HEK293T (cell line): ENCODE measurements around the gene ALDH1A3.

ENCODE experiments used
- CTCF ChIA-PET: fragments of 350-600 bp; formaldehyde crosslinking; extraction: SDS; loops from one replicate; lab custom pipeline; 2021; ENCODE audit warnings: antibody characterized with exemption, inconsistent platforms; lab: Yijun Ruan, JAX
- POLR2A ChIA-PET: fragments of 350-600 bp; formaldehyde crosslinking; extraction: SDS; loops from one replicate; lab custom pipeline; 2020; ENCODE audit warnings: antibody characterized with exemption, inconsistent platforms; lab: Yijun Ruan, JAX
- DNase-seq: peaks from one replicate; pipeline ENCODE4 v3.0.0; 2012; ENCODE audit warnings: mixed read lengths; ENCODE audit errors: extremely low spot score
- ARNT ChIP-seq: fragments of 450-650 bp; IDR thresholded peaks from 2 replicates; pipeline ENCODE4 v1.6.1; 2017; ENCODE audit warnings: mild to moderate bottlenecking
- BHLHE40 ChIP-seq: fragments of 450-650 bp; IDR thresholded peaks from 2 replicates; pipeline ENCODE4 v1.6.1; 2016; ENCODE audit warnings: mild to moderate bottlenecking, moderate library complexity, borderline replicate concordance
- CTBP1 ChIP-seq: fragments of 450-650 bp; IDR thresholded peaks from 2 replicates; pipeline ENCODE4 v1.6.1; 2016; ENCODE audit warnings: borderline replicate concordance
- ELF4 ChIP-seq: fragments of 450-650 bp; IDR thresholded peaks from 2 replicates; pipeline ENCODE4 v1.6.1; 2017; ENCODE audit warnings: antibody characterized with exemption
- FOXA1 ChIP-seq: fragments of 450-650 bp; IDR thresholded peaks from 2 replicates; pipeline ENCODE4 v1.6.1; 2016; ENCODE audit warnings: mild to moderate bottlenecking
- FOXK2 ChIP-seq: fragments of 450-650 bp; IDR thresholded peaks from 2 replicates; pipeline ENCODE4 v1.6.1; 2016; ENCODE audit warnings: mild to moderate bottlenecking
- FOXM1 ChIP-seq: fragments of 450-650 bp; IDR thresholded peaks from 2 replicates; pipeline ENCODE4 v1.6.1; 2017; ENCODE audit warnings: mild to moderate bottlenecking, borderline replicate concordance
- HDGF ChIP-seq: fragments of 450-650 bp; IDR thresholded peaks from 2 replicates; pipeline ENCODE4 v1.6.1; 2017; ENCODE audit warnings: antibody characterized with exemption, borderline replicate concordance
- L3MBTL2 ChIP-seq: fragments of 450-650 bp; conservative IDR thresholded peaks from 2 replicates; pipeline ENCODE4 v1.6.1; 2016; ENCODE audit warnings: mild to moderate bottlenecking
- LEF1 ChIP-seq: fragments of 450-650 bp; IDR thresholded peaks from 2 replicates; pipeline ENCODE4 v1.6.1; 2017; ENCODE audit warnings: mild to moderate bottlenecking, borderline replicate concordance
- NFRKB ChIP-seq: fragments of 450-650 bp; IDR thresholded peaks from 2 replicates; pipeline ENCODE4 v1.6.1; 2016; ENCODE audit warnings: mild to moderate bottlenecking, moderate library complexity
- SP1 ChIP-seq: fragments of 450-650 bp; IDR thresholded peaks from 2 replicates; pipeline ENCODE4 v1.6.1; 2017
- SUZ12 ChIP-seq: fragments of 450-650 bp; IDR thresholded peaks from 2 replicates; pipeline ENCODE4 v1.6.1; 2016; ENCODE audit warnings: mild to moderate bottlenecking
- TARDBP ChIP-seq: fragments of 450-650 bp; IDR thresholded peaks from 2 replicates; pipeline ENCODE4 v1.6.1; 2016
- ZNF384 ChIP-seq: fragments of 450-650 bp; IDR thresholded peaks from 2 replicates; pipeline ENCODE4 v1.6.1; 2016
- TF ChIP-seq, protein P1 (sequence below): fragments of 450-650 bp; IDR thresholded peaks from 2 replicates; pipeline ENCODE4 v1.6.1; 2016

Gene ALDH1A3

DNA sequence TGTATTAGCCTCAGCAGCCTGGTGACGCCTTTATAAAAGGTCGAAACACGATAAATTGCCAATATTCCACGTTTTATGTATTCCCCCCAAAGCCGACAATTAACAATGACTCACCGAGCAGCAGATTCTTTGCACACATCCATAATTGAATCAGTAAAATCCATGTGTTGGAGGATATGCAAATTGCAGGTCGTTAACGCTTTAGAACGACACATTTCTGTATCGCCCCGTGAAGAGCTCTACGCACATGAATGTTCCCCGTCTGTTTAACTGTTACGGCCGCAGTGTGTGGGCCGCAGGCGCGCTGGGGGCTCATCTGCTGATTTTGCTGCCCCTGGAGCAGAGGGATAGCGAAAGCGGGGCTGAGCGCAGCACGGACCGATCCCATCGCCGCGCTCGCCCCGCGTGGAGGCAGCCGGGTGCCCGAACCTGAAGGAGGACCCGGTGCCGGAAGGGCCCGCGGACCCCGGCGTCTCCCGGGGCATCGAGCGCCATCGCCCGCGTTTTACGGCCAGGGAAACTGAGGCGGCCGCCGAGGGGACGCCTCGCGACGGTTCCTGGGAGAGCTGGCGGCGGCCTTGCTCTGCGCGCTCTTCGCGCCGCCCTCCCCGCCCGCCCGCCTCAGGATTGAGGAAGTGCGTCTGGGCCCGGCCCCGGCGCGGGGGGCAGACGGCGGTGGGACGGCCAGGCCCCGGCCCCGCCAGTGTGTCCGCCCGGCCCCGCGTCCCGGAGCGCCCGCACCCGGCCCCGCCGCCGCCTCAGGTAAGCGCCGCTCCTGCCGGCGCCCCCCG is 39.3 kb downstream of the ALDH1A3 start, which contains the start of gene LRRK1:
Gene LRRK1 (plus strand): TSS at position 668 of the 791 bp plus-strand sequence. CDS start 5,276 bp downstream, outside the sequence.
- DNase-seq = no peak
- POLR2A ChIA-PET = interaction anchor here (1.1 kb wide), 1 partner anchor 90 kb away, joined by 3 read pairs; no protein-coding TSS in a partner anchor
- CTCF ChIA-PET = interaction anchor here (1.8 to 2.5 kb wide), 2 partner anchors 9 to 89 kb away, joined by 7 to 34 read pairs; no protein-coding TSS in a partner anchor
- TF ChIP-seq L3MBTL2 (no peak), LEF1 (no peak), FOXM1 (no peak), TARDBP (no peak), FOXK2 (no peak), BHLHE40 (no peak), NFRKB (no peak), SP1 (no peak), ZNF384 (no peak), FOXA1 (no peak), CTBP1 (no peak), HDGF (no peak), ARNT (no peak), ELF4 (no peak), SUZ12 (no peak)
- TF ChIP-seq, protein P1, sequence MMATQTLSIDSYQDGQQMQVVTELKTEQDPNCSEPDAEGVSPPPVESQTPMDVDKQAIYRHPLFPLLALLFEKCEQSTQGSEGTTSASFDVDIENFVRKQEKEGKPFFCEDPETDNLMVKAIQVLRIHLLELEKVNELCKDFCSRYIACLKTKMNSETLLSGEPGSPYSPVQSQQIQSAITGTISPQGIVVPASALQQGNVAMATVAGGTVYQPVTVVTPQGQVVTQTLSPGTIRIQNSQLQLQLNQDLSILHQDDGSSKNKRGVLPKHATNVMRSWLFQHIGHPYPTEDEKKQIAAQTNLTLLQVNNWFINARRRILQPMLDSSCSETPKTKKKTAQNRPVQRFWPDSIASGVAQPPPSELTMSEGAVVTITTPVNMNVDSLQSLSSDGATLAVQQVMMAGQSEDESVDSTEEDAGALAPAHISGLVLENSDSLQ = no peak

DNA sequence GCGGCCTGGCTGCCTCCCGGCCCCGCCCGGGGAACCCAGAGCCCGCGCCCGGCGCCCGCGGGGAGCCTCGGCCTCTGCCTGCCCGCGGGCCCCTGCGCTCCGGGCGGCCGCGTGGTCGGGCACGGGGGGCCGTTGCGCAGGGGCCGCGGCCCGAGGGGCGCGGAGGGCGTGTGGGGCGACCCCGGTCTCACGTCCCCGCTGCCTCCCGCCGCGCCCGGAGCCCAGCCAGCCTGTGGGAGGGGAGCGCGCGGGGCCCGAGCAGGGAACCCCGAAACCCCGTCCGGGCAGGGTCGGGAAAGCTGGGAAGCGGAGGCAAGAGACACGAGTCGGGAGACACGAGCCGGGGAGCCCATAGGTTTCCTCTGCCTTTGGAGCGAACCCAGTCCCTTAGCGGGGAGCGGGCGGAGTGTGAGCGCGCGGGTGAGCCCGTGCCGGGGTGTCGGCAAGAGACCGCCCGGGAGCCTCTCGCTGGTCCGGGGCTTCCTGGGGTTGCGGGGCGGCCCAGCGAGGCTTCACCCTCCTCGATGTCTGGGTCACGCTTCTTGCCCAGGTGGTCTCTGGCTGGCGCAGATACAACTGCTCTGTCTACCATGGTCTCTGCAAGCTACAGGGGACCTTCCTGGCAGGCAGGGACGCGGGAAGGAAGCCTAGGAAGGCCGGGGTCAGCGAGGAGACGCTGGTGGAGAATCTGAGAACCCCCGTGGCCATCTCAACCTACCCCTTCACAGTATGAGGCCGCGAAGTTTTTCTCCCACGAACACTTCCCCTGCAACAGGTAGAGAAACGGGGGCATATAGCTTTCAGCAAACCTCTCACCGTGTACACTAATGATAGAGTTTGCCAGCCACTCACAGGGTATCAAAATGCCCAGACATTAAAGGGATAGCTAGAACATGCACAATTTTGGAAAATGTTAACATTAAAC is 40.1 kb downstream of the ALDH1A3 start:
- POLR2A ChIA-PET = no interaction called here
- DNase-seq = no peak

DNA sequence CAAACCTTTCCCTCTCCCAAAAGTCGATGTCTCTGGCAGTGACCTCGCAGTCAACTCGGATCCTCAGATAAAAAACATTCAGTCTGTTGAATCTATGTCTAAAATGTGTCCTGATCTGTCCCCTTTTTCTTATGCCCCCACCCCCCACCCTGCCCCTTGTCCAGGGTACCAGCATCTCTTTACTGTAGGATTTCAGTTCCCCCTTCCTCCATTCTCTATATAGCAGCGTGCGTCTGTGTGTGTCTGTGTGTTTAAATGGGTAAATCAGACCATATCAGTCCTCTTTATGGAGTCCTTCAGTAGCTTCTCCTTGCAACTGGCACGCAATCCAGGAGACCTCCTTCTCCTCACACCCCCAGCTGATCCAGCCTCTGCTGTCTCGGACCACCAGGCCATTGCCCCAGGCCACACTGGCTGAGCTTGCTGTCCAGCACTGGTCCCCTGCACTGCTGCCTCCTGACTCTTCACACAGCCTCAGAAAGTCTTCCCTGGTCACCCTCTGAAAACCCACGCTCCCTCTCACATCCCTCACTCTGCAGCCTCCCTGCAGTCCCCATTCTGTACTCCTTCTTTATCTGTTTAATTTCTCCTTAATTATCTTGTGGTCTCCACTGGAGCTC is 41.0 kb downstream of the ALDH1A3 start:
- TF ChIP-seq CTBP1 (no peak), SP1 (no peak), HDGF (no peak), SUZ12 (no peak), ELF4 (no peak), NFRKB (no peak), FOXK2 (no peak), BHLHE40 (no peak)
- TF ChIP-seq, protein P1 = no peak
- ChIA-PET CTCF (interaction anchor here (1.0 to 1.3 kb wide), 3 partner anchors 9 to 88 kb away, joined by 3 read pairs; no protein-coding TSS in a partner anchor), POLR2A (no interaction called here)
- no peak for DNase-seq

More for the DNA sequence above, 40.1 kb downstream of the ALDH1A3 start:
- TF ChIP-seq ZNF384 = no peak
- TF ChIP-seq, protein P1 = no peak
- no peak for TF ChIP-seq FOXA1
- TF ChIP-seq TARDBP = no peak
- TF ChIP-seq SP1 = no peak
- TF ChIP-seq BHLHE40 = no peak
- no peak for TF ChIP-seq ARNT
- no peak for TF ChIP-seq SUZ12
- no peak for TF ChIP-seq L3MBTL2
- no peak for TF ChIP-seq HDGF
- no peak for TF ChIP-seq FOXK2
- no peak for TF ChIP-seq NFRKB
- CTCF ChIA-PET = interaction anchor here (1.0 to 1.3 kb wide), 3 partner anchors 10 to 89 kb away, joined by 3 read pairs; no protein-coding TSS in a partner anchor

DNA sequence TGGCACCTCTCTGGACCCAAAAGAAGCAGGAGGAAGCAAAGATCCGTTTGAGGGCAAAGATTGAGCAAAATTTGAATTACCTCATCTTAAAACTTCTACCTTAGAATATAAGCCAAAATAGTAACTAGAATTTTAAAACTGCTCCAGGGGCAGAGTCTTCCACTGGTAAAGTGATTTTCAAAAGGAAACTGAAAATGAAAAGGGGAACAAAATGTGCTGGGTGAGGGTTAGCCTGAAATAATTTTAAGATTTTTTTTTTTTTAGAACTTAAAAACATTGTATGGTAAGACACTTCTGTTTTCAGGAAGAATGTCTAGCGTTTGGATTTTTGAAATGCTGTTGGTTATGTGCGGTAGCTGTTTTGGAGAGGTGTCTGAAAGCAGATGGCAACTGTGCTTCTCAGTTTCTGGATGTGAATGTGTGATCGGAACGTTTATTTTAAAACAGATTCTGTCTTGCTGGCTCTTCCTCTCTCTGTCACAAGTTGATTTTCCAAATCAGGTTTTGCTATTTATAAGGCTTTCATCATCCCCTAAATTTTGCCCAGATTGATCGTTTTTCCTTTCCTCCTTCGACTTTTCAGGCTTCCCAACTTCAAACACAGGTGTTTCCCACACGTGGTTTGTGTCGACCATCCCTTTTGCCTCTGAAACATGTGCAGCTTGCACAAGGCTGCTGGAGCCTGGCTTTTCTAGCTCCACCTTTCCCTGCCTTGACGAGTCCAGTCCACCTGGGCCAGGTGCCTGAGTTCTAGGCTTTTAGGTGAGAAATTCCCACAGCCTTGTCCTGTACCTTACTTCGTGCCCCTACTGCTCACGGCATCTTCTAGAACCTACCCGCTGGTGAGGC is 42.8 kb downstream of the ALDH1A3 start:
- ChIA-PET CTCF (no interaction called here), POLR2A (no interaction called here)
- DNase-seq = no peak
- no peak for TF ChIP-seq FOXM1
- no peak for TF ChIP-seq FOXK2
- no peak for TF ChIP-seq TARDBP
- TF ChIP-seq ELF4 = no peak
- TF ChIP-seq SP1 = no peak
- TF ChIP-seq NFRKB = no peak
- no peak for TF ChIP-seq BHLHE40

DNA sequence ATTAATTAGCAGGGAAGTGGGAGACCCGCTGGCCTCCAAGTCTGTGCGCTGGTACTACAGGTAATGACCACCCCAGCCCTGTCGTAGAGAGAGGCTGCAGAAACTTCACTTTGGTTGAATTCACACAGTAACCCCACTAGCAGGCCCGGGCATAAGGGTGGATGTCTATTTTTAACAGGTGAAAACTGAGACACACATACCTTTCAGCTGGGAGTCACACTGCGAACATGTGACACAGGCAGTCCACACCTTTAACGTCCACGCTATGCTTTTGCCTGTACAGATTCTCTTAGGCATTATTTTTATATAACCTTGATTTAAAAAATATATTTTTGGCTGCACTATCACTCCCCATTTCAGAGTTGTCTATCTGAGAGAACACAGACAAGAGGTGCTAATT is 43.4 kb downstream of the ALDH1A3 start:
- ChIA-PET CTCF (no interaction called here), POLR2A (no interaction called here)
- TF ChIP-seq TARDBP = no peak
- no peak for TF ChIP-seq ARNT
- no peak for TF ChIP-seq FOXK2
- TF ChIP-seq SP1 = no peak
- no peak for TF ChIP-seq HDGF
- TF ChIP-seq, protein P1 = no peak
- TF ChIP-seq FOXA1 = no peak
- no peak for TF ChIP-seq ZNF384
- no peak for TF ChIP-seq SUZ12
- no peak for TF ChIP-seq CTBP1
- TF ChIP-seq L3MBTL2 = no peak
- TF ChIP-seq FOXM1 = no peak
- no peak for TF ChIP-seq NFRKB
- no peak for TF ChIP-seq ELF4
- no peak for TF ChIP-seq BHLHE40
- no peak for TF ChIP-seq LEF1

More for the DNA sequence above, 43.4 kb downstream of the ALDH1A3 start:
- no peak for DNase-seq
